HEK293T (cell line): ENCODE measurements around the gene LIMCH1.
A peak's percentile ranks its signal among the peaks of the same experiment; 100 is the strongest.

ENCODE experiments used
- CTCF ChIA-PET: fragments of 350-600 bp; formaldehyde crosslinking; extraction: SDS; loops from one replicate; lab custom pipeline; 2021; ENCODE audit warnings: antibody characterized with exemption, inconsistent platforms; lab: Yijun Ruan, JAX
- POLR2A ChIA-PET: fragments of 350-600 bp; formaldehyde crosslinking; extraction: SDS; loops from one replicate; lab custom pipeline; 2020; ENCODE audit warnings: antibody characterized with exemption, inconsistent platforms; lab: Yijun Ruan, JAX
- DNase-seq: peaks from one replicate; pipeline ENCODE4 v3.0.0; 2012; ENCODE audit warnings: mixed read lengths; ENCODE audit errors: extremely low spot score
- ARNT ChIP-seq: fragments of 450-650 bp; IDR thresholded peaks from 2 replicates; pipeline ENCODE4 v1.6.1; 2017; ENCODE audit warnings: mild to moderate bottlenecking
- BHLHE40 ChIP-seq: fragments of 450-650 bp; IDR thresholded peaks from 2 replicates; pipeline ENCODE4 v1.6.1; 2016; ENCODE audit warnings: mild to moderate bottlenecking, moderate library complexity, borderline replicate concordance
- CTBP1 ChIP-seq: fragments of 450-650 bp; IDR thresholded peaks from 2 replicates; pipeline ENCODE4 v1.6.1; 2016; ENCODE audit warnings: borderline replicate concordance
- ELF4 ChIP-seq: fragments of 450-650 bp; IDR thresholded peaks from 2 replicates; pipeline ENCODE4 v1.6.1; 2017; ENCODE audit warnings: antibody characterized with exemption
- FOXA1 ChIP-seq: fragments of 450-650 bp; IDR thresholded peaks from 2 replicates; pipeline ENCODE4 v1.6.1; 2016; ENCODE audit warnings: mild to moderate bottlenecking
- FOXK2 ChIP-seq: fragments of 450-650 bp; IDR thresholded peaks from 2 replicates; pipeline ENCODE4 v1.6.1; 2016; ENCODE audit warnings: mild to moderate bottlenecking
- FOXM1 ChIP-seq: fragments of 450-650 bp; IDR thresholded peaks from 2 replicates; pipeline ENCODE4 v1.6.1; 2017; ENCODE audit warnings: mild to moderate bottlenecking, borderline replicate concordance
- HDGF ChIP-seq: fragments of 450-650 bp; IDR thresholded peaks from 2 replicates; pipeline ENCODE4 v1.6.1; 2017; ENCODE audit warnings: antibody characterized with exemption, borderline replicate concordance
- L3MBTL2 ChIP-seq: fragments of 450-650 bp; conservative IDR thresholded peaks from 2 replicates; pipeline ENCODE4 v1.6.1; 2016; ENCODE audit warnings: mild to moderate bottlenecking
- LEF1 ChIP-seq: fragments of 450-650 bp; IDR thresholded peaks from 2 replicates; pipeline ENCODE4 v1.6.1; 2017; ENCODE audit warnings: mild to moderate bottlenecking, borderline replicate concordance
- NFRKB ChIP-seq: fragments of 450-650 bp; IDR thresholded peaks from 2 replicates; pipeline ENCODE4 v1.6.1; 2016; ENCODE audit warnings: mild to moderate bottlenecking, moderate library complexity
- PKNOX1 ChIP-seq: fragments of 450-650 bp; IDR thresholded peaks from 2 replicates; pipeline ENCODE4 v1.6.1; 2016
- SP1 ChIP-seq: fragments of 450-650 bp; IDR thresholded peaks from 2 replicates; pipeline ENCODE4 v1.6.1; 2017
- SUZ12 ChIP-seq: fragments of 450-650 bp; IDR thresholded peaks from 2 replicates; pipeline ENCODE4 v1.6.1; 2016; ENCODE audit warnings: mild to moderate bottlenecking
- TARDBP ChIP-seq: fragments of 450-650 bp; IDR thresholded peaks from 2 replicates; pipeline ENCODE4 v1.6.1; 2016
- ZNF384 ChIP-seq: fragments of 450-650 bp; IDR thresholded peaks from 2 replicates; pipeline ENCODE4 v1.6.1; 2016

Gene LIMCH1

GRCh38 chr4:41602886-41603498 is 65.0 kb downstream of the LIMCH1 start:
- no peak for TF ChIP-seq BHLHE40
- no peak for TF ChIP-seq PKNOX1
- TF ChIP-seq ELF4, result no peak
- no peak for TF ChIP-seq ARNT
- TF ChIP-seq FOXK2, result no peak
- no peak for TF ChIP-seq SP1
- TF ChIP-seq SUZ12, result no peak
- no peak for TF ChIP-seq FOXA1
- TF ChIP-seq ZNF384, result no peak
- TF ChIP-seq LEF1, result no peak
- no peak for TF ChIP-seq TARDBP
- no peak for TF ChIP-seq HDGF
- TF ChIP-seq NFRKB, result no peak
- no peak for TF ChIP-seq FOXM1
- TF ChIP-seq L3MBTL2, result no peak
- POLR2A ChIA-PET, result no interaction called here
- no peak for DNase-seq
- CTCF ChIA-PET, result no interaction called here

- POLR2A ChIA-PET, result interaction anchor here (0.9 kb wide), 1 partner anchor 8 kb away, joined by 3 read pairs; no protein-coding TSS in a partner anchor
- TF ChIP-seq L3MBTL2 (no peak), TARDBP (no peak), SUZ12 (no peak), HDGF (no peak), BHLHE40 (no peak), ELF4 (no peak), FOXM1 (no peak), PKNOX1 (no peak), LEF1 (no peak), FOXA1 (no peak), SP1 (no peak), ARNT (no peak), ZNF384 (no peak), CTBP1 (no peak), FOXK2 (no peak), NFRKB (no peak)
- no peak for DNase-seq
- CTCF ChIA-PET, result no interaction called here
These were observed 71.9 kb downstream of the LIMCH1 start for GRCh38 chr4:41609851-41610250.

DNA sequence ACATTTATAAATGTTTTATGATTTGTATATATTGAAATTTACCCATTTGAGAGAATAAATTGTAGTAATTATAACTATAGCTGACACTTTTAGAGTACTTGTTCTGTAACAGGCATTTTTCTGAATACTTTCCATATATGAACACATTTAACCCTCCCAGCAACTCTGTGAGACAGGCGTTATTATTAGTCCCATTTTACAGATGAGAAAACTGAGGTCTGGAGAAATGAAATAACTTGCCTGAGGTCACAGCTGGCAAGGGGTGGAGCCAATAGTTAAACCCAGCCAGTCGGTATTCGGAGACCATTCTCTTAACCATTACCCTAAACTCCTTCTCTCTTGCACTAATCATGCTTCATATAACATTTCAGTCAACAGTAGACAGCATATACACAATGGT is 72.5 kb downstream of the LIMCH1 start:
- CTCF ChIA-PET, result no interaction called here

GRCh38 chr4:41611124-41611838 is 73.3 kb downstream of the LIMCH1 start:
- TF ChIP-seq FOXK2 (no peak), CTBP1 (no peak), ZNF384 (no peak)
- ChIA-PET POLR2A (no interaction called here), CTCF (no interaction called here)
- DNase-seq, result no peak

More for the DNA sequence above, 72.5 kb downstream of the LIMCH1 start:
- POLR2A ChIA-PET, result interaction anchor here (0.9 kb wide), 1 partner anchor 9 kb away, joined by 3 read pairs; no protein-coding TSS in a partner anchor
- no peak for DNase-seq
- no peak for TF ChIP-seq HDGF
- no peak for TF ChIP-seq ZNF384
- no peak for TF ChIP-seq PKNOX1
- no peak for TF ChIP-seq SP1
- no peak for TF ChIP-seq FOXA1
- no peak for TF ChIP-seq ARNT
- no peak for TF ChIP-seq LEF1
- TF ChIP-seq SUZ12, result no peak
- no peak for TF ChIP-seq FOXM1
- TF ChIP-seq FOXK2, result no peak
- no peak for TF ChIP-seq NFRKB
- TF ChIP-seq BHLHE40, result no peak
- no peak for TF ChIP-seq CTBP1
- TF ChIP-seq TARDBP, result no peak
- TF ChIP-seq L3MBTL2, result no peak
- TF ChIP-seq ELF4, result no peak

- TF ChIP-seq PKNOX1 (0 out of 2 replicates have a peak, but pooled peaks have one; percentile 15), FOXK2 (no peak), TARDBP (no peak)
- CTCF ChIA-PET, result no interaction called here
- POLR2A ChIA-PET, result no interaction called here
- DNase-seq, result peak; percentile 15
These were observed 74.2 kb downstream of the LIMCH1 start for GRCh38 chr4:41611881-41612871.
